OCI-LY3 (cell line): ENCODE measurements around the gene TRPT1.

Experiments used
- H2AFZ ChIP-seq: fragments of 200-600, 300-600 bp; shearing (Covaris generic); 2 replicates; pipeline ENCODE4 v1.6.0; 2014; ENCODE audit warnings: antibody characterized with exemption, low read depth, low read length
- H3K27ac ChIP-seq: fragments of 200-600, 300-600 bp; sonication (generic); 2 replicates; pipeline ENCODE4 v1.5.1; 2014; ENCODE audit warnings: mild to moderate bottlenecking, low read length, moderate library complexity, mixed read lengths
- H3K27me3 ChIP-seq: fragments of 200-600, 300-600 bp; sonication (generic); 2 replicates; pipeline ENCODE4 v1.6.1; 2014; ENCODE audit warnings: low read depth, low read length, mixed read lengths
- H3K36me3 ChIP-seq: fragments of 200-600, 300-600 bp; sonication (generic); replicated peaks from 2 replicates; pipeline ENCODE3; 2014; ENCODE audit warnings: low read depth, low read length, mixed read lengths
- H3K4me1 ChIP-seq: fragments of 300-600, 200-600 bp; sonication (generic); 2 replicates; pipeline ENCODE4 v1.6.1; 2014; ENCODE audit warnings: low read length, mixed read lengths
- H3K4me2 ChIP-seq: fragments of 200-600, 300-600 bp; sonication (generic); 2 replicates; pipeline ENCODE4 v1.6.1; 2014; ENCODE audit warnings: low read length, mixed read lengths
- H3K4me3 ChIP-seq: fragments of 300-600, 200-600 bp; sonication (generic); 2 replicates; pipeline ENCODE4 v1.5.1; 2014; ENCODE audit warnings: antibody characterized with exemption, mild to moderate bottlenecking, low read length, moderate library complexity
- H3K79me2 ChIP-seq: fragments of 300-600, 200-600 bp; shearing (Covaris generic); 2 replicates; pipeline ENCODE4 v1.6.1; 2014; ENCODE audit warnings: mild to moderate bottlenecking, low read length, mixed read lengths
- H3K9ac ChIP-seq: fragments of 300-600, 200-600 bp; shearing (Covaris generic); 2 replicates; pipeline ENCODE4 v1.6.0; 2014; ENCODE audit warnings: mild to moderate bottlenecking, low read length, moderate library complexity
- H3K9me3 ChIP-seq: fragments of 200-600, 300-600 bp; shearing (Covaris generic); 2 replicates; pipeline ENCODE4 v1.6.1; 2014; ENCODE audit warnings: low read length, mixed read lengths; ENCODE audit not compliant: insufficient read depth
- H4K20me1 ChIP-seq: fragments of 200-600, 300-600 bp; sonication (generic); 2 replicates; pipeline ENCODE4 v1.6.1; 2016; ENCODE audit warnings: low read length, mixed read lengths; ENCODE audit not compliant: insufficient read depth
- CTCF ChIP-seq: fragments of 200-600, 300-600 bp; sonication (generic); IDR thresholded peaks from 2 replicates; pipeline ENCODE4 v1.5.1; 2014; ENCODE audit warnings: antibody characterized with exemption, low read length, low read depth
- EZH2phosphoT487 ChIP-seq: fragments of 200-600 bp; shearing (Covaris generic); IDR thresholded peaks from 2 replicates; pipeline ENCODE4 v1.6.1; 2018; ENCODE audit warnings: antibody characterized with exemption, mixed run types, low read depth

The TRPT1 gene

GRCh38 chr11:64241491-64242374 is 15.7 kb upstream of the TRPT1 start:
- TF ChIP-seq EZH2phosphoT487 (no peak), CTCF (no peak)
- H3K4me3 ChIP-seq = peak overlapping the region; percentile 84
- H4K20me1 ChIP-seq = 0 out of 2 replicates have a peak, but pooled peaks cover 3% of the 10 kb centered on the region
- H3K27me3 ChIP-seq = no peaks in the 10 kb centered on the region
- peak overlapping the region; percentile 88 for H3K9ac ChIP-seq
- no peak overlapping the region for H2AFZ ChIP-seq
- peaks cover 56% of the 10 kb centered on the region for H3K4me1 ChIP-seq
- H3K36me3 ChIP-seq = peaks cover 41% of the 10 kb centered on the region
- peak overlapping the region; percentile 89 for H3K4me2 ChIP-seq
- H3K79me2 ChIP-seq = peaks cover 55% of the 10 kb centered on the region
- H3K27ac ChIP-seq = peak overlapping the region; percentile 73
- H3K9me3 ChIP-seq = no peaks in the 10 kb centered on the region

- Histone ChIP-seq H3K9me3 (no peaks in the 10 kb centered on the region), H2AFZ (0 out of 2 replicates have a peak overlapping the region, but pooled peaks have one; percentile 35), H3K79me2 (peaks cover 50% of the 10 kb centered on the region), H3K4me3 (peak overlapping the region; percentile 94), H3K4me2 (peak overlapping the region; percentile 99), H3K27me3 (no peaks in the 10 kb centered on the region), H3K27ac (peak overlapping the region; percentile 89), H3K9ac (peak overlapping the region; percentile 94), H4K20me1 (0 out of 2 replicates have a peak, but pooled peaks cover 3% of the 10 kb centered on the region), H3K4me1 (peaks cover 56% of the 10 kb centered on the region), H3K36me3 (peaks cover 42% of the 10 kb centered on the region)
- no peak for TF ChIP-seq CTCF
- no peak for TF ChIP-seq EZH2phosphoT487
Measured at GRCh38 chr11:64241241-64241490, 15.2 kb upstream of the TRPT1 start.

GRCh38 chr11:64240435-64241240 is 14.7 kb upstream of the TRPT1 start, which contains the start of gene FKBP2:
Gene FKBP2, plus strand, starts transcription at chr11:64241095. Its CDS starts 1,293 bp downstream, at chr11:64242388.
- H3K4me3 ChIP-seq = peak within 1 kb of the TSS; percentile 94
- peaks cover 50% of the 10 kb centered on the region for H3K79me2 ChIP-seq
- peak within 1 kb of the TSS; percentile 94 for H3K9ac ChIP-seq
- peaks cover 47% of the 10 kb centered on the region for H3K36me3 ChIP-seq
- peaks cover 6% of the 10 kb centered on the region; the same call in 1 of the 2 replicates for H4K20me1 ChIP-seq
- H3K27me3 ChIP-seq = no peaks in the 10 kb centered on the region
- TF ChIP-seq CTCF (no peak), EZH2phosphoT487 (no peak)
- 0 out of 2 replicates have a peak within 1 kb of the TSS, but pooled peaks have one; percentile 35 for H2AFZ ChIP-seq
- H3K9me3 ChIP-seq = no peaks in the 10 kb centered on the region
- peak within 1 kb of the TSS; percentile 89 for H3K27ac ChIP-seq
- H3K4me1 ChIP-seq = peaks cover 61% of the 10 kb centered on the region
- H3K4me2 ChIP-seq = peak within 1 kb of the TSS; percentile 99
